SH-SY5Y (cell line): ENCODE data around the gene ADAMTS6.

ENCODE experiments used
- GATA2 ChIP-seq: IDR thresholded peaks from 2 replicates; pipeline ENCODE4 v1.6.1; 2011; ENCODE audit warnings: mild to moderate bottlenecking, low read depth, low read length
- GATA3 ChIP-seq: IDR thresholded peaks from 2 replicates; pipeline ENCODE4 v1.6.1; 2011; ENCODE audit warnings: low read depth, mild to moderate bottlenecking, low read length, moderate library complexity

- TF ChIP-seq GATA2 (no peak), GATA3 (no peak)
These were observed 320.1 kb downstream of the ADAMTS6 start for GRCh38 chr5:65161655-65162054.
